ENCODE results near the gene BTBD19. TPM values are rescaled to one million over a fixed set of nuclear protein-coding genes. Genes with fewer than 3 reads are reported as not detected.

BTBD19 gene
- total and polyA plus RNA-seq, 2 of the 4 experiments (the other 2 are of a cell fraction) = 0.90 to 17.2 TPM

DNA sequence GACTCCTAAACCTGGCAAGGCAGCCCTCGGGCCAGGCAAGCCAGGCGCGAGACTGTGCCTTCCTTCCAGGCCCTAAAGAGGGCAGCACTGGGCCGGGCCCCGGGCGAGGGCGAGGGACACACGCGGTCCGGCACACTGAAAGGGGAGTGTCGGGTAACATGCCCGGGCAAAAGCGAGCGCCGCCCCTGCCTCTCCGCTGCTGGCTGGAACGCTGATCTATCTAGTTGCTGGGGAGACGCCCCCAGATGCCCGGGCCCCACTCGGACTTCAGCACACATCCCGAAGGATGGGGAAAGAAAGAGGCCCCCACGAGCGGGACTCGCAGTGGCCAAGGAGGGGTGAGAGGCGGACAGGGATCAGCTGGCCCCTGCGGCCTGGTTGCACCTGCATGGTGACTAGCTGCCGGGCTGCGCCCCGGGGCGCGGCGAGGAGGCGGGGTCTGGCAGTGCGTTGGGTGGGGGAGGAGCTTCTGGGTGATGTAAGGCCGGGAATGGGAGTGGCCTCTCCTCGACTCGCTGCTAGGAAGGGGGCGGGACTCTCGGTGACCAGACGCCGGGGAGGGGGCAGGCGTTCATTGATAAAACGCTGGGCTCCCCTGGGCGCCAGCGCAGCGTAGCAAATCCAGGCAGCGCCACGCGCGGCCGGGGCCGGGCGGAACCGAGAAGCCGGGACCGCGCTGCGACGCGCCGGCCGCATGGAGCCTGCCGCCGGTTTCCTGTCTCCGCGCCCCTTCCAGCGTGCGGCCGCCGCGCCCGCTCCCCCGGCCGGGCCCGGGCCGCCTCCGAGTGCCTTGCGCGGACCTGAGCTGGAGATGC lies 8.3 kb upstream of the BTBD19 start, which contains the start of gene PLK3:
Gene PLK3, plus strand, starts transcription at position 608 of the 815 bp plus-strand sequence. Its CDS starts 87 bp downstream, at position 695.
- H2AFZ ChIP-seq (replicated peaks; ENCODE audit: low read length, poor library complexity) = peak within 1 kb of the TSS; percentile 96
- peaks cover 11% of the 10 kb centered on the region for H3K4me1 ChIP-seq (ENCODE audit: control insufficient read depth, insufficient read depth, low read length)
- H4K5ac ChIP-seq (ENCODE audit: low read depth, low read length) = peak within 1 kb of the TSS; percentile 40; the same call in 1 of the 2 replicates
- peak within 1 kb of the TSS; percentile 98 for H3K23ac ChIP-seq (ENCODE audit: low read depth, low read length)
- dilution Hi-C loops (cut with HindIII; ENCODE audit: low sequenced_read_pairs, unreplicated experiment) (no loop called here), intact Hi-C loops (cut with micrococcal nuclease) (loop anchor here (2.0 to 10.0 kb wide), 2 partner anchors 19 to 505 kb away; no protein-coding TSS in a partner anchor), in situ Hi-C loops (cut with MboI; ENCODE audit: low sequenced_read_pairs) (no loop called here)
- ChIA-PET CTCF (interaction anchor here (0.7 to 2.2 kb wide), 8 partner anchors 9 to 211 kb away, joined by 3 to 9 read pairs (median 4); partner anchors contain the start of genes BTBD19 and HECTD3), POLR2A (ENCODE audit: unreplicated experiment) (interaction anchor here (0.5 to 1.3 kb wide), 7 partner anchors 9 to 503 kb away, joined by 3 to 17 read pairs (median 5); partner anchors contain the start of genes BTBD19 and RPS8)
- peak within 1 kb of the TSS; percentile 82 for H3K14ac ChIP-seq (replicated peaks; ENCODE audit: low read depth, low read length)
- H3K4me3 ChIP-seq (ENCODE audit: insufficient read depth, low read depth, low read length) = peak within 1 kb of the TSS; percentile 74
- no peaks in the 10 kb centered on the region for H3K9me3 ChIP-seq (ENCODE audit: control insufficient read depth, insufficient read depth, low read length)
- peak within 1 kb of the TSS; percentile 83 for H3K27ac ChIP-seq (ENCODE audit: insufficient read depth, low read length)
- peak within 1 kb of the TSS; percentile 93 for H3K9ac ChIP-seq (ENCODE audit: low read depth, low read length)
- peaks cover 14 to 32% of the 10 kb centered on the region in 2 experiments; a peak in 3 of 4 replicates for H3K79me1 ChIP-seq (ENCODE audit: low read depth in 1 of 2, low read length in 2 of 2)
- peak; percentile 98 for DNase-seq
- peaks cover 23% of the 10 kb centered on the region for H3K36me3 ChIP-seq (ENCODE audit: control insufficient read depth, insufficient read depth, low read length)
- H4K8ac ChIP-seq (ENCODE audit: low read depth in 2 of 2, low read length in 2 of 2) = peak within 1 kb of the TSS; percentile 67 to 91; a peak in 3 of 4 replicates
- H3K18ac ChIP-seq (ENCODE audit: low read depth, low read length) = peak within 1 kb of the TSS; percentile 50
- H2AK5ac ChIP-seq (ENCODE audit: low read depth, low read length) = peak within 1 kb of the TSS; percentile 38
- H2BK120ac ChIP-seq (ENCODE audit: low read depth, low read length) = peak within 1 kb of the TSS; percentile 91
- no peaks in the 10 kb centered on the region for H3K27me3 ChIP-seq (ENCODE audit: control insufficient read depth, insufficient read depth, low read length)
- H2BK15ac ChIP-seq (ENCODE audit: low read depth, low read length) = peak within 1 kb of the TSS; percentile 35; the same call in 1 of the 3 replicates
- H2AK9ac ChIP-seq (replicated peaks; ENCODE audit: low read depth, low read length, poor library complexity) = peak within 1 kb of the TSS; percentile 99
- peak within 1 kb of the TSS; percentile 88 for H3K4ac ChIP-seq (ENCODE audit: low read depth, low read length)
- peak within 1 kb of the TSS; percentile 91 for H4K91ac ChIP-seq (ENCODE audit: insufficient read depth, low read depth, low read length)
- peak within 1 kb of the TSS; percentile 97 for H3K4me2 ChIP-seq (ENCODE audit: low read depth, low read length)
- H2BK5ac ChIP-seq (ENCODE audit: low read depth, low read length, poor library complexity, severe bottlenecking) = peak within 1 kb of the TSS; percentile 86
- H4K20me1 ChIP-seq (ENCODE audit: insufficient read depth, low read length) = peaks cover 20% of the 10 kb centered on the region
- ATAC-seq (ENCODE audit: low read depth) = peak; percentile 92
- H2BK20ac ChIP-seq (ENCODE audit: low read depth, low read length) = peak within 1 kb of the TSS; percentile 53
- 0% methylated on average over 44 of the region's 79 CpGs; no CpG with 5 or more reads in 1 of the 2 experiments for WGBS, 2 experiments (ENCODE audit: extremely low coverage in 2 of 2, insufficient read length in 1 of 2)
- no TSS peak for BruUV-seq (replicated peaks)
- peak within 1 kb of the TSS; percentile 77 for H3K56ac ChIP-seq (ENCODE audit: extremely low read depth, insufficient read depth, low read length)
- H3K9me1 ChIP-seq (ENCODE audit: insufficient read depth, low read length) = peaks cover 6% of the 10 kb centered on the region
- TF ChIP-seq MAZ (IDR thresholded peaks at IDR 0.05; ENCODE audit: borderline replicate concordance, low read depth, low read length) (peak; percentile 79; the same call in 1 of the 2 replicates), MXI1 (IDR thresholded peaks at IDR 0.05; ENCODE audit: borderline replicate concordance, low read depth, low read length) (peak; percentile 97), SMC3 (IDR thresholded peaks at IDR 0.05; ENCODE audit: low read depth, low read length) (peak; percentile 66), CEBPB (IDR thresholded peaks at IDR 0.05; ENCODE audit: low read depth, low read length) (peak; percentile 68), CHD1 (IDR thresholded peaks at IDR 0.05; ENCODE audit: low read depth, low read length) (no peak), RFX5 (IDR thresholded peaks at IDR 0.05; ENCODE audit: low read depth, low read length) (no peak), POLR2A (IDR thresholded peaks at IDR 0.05; ENCODE audit: low read depth, low read length) (peak; percentile 99), RAD21 (IDR thresholded peaks at IDR 0.05; ENCODE audit: low read length) (peak; percentile 84), MAFK (IDR thresholded peaks at IDR 0.05; ENCODE audit: low read depth, low read length) (no peak), FOS (IDR thresholded peaks at IDR 0.05; ENCODE audit: low read depth, low read length) (0 out of 2 replicates have a peak, but pooled peaks have one; percentile 33), BHLHE40 (IDR thresholded peaks at IDR 0.05; ENCODE audit: low read depth, low read length) (no peak; the same call in 1 of the 2 replicates), RCOR1 (IDR thresholded peaks at IDR 0.05; ENCODE audit: insufficient replicate concordance, low read length) (no peak)
- TF ChIP-seq, protein P1, sequence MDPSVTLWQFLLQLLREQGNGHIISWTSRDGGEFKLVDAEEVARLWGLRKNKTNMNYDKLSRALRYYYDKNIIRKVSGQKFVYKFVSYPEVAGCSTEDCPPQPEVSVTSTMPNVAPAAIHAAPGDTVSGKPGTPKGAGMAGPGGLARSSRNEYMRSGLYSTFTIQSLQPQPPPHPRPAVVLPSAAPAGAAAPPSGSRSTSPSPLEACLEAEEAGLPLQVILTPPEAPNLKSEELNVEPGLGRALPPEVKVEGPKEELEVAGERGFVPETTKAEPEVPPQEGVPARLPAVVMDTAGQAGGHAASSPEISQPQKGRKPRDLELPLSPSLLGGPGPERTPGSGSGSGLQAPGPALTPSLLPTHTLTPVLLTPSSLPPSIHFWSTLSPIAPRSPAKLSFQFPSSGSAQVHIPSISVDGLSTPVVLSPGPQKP (IDR thresholded peaks at IDR 0.05; ENCODE audit: borderline replicate concordance, low read depth, low read length) = no peak
- TF ChIP-seq, protein P2, sequence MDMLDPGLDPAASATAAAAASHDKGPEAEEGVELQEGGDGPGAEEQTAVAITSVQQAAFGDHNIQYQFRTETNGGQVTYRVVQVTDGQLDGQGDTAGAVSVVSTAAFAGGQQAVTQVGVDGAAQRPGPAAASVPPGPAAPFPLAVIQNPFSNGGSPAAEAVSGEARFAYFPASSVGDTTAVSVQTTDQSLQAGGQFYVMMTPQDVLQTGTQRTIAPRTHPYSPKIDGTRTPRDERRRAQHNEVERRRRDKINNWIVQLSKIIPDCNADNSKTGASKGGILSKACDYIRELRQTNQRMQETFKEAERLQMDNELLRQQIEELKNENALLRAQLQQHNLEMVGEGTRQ (IDR thresholded peaks at IDR 0.05; ENCODE audit: low read depth, low read length) = no peak

All from IMR-90 (cell line).